Tibial artery (tissue), 4 donors: ENCODE data around the gene PIM2.

ENCODE experiments used
- DNase-seq, 2 donors: peaks; one replicate each; pipeline ENCODE4 v3.0.0-alpha.2; 2019
- H3K27ac ChIP-seq, 2 donors: fragments of 200-600 bp; sonication (generic) in 1 of 2; 1 replicate in 1 of 2; 2 replicates in 1 of 2; pipeline ENCODE4 v1.5.1; 2018 to 2019; ENCODE audit warnings: mild to moderate bottlenecking in 1 of 2
- H3K27me3 ChIP-seq, 2 donors: fragments of 200-600 bp; sonication (generic) in 1 of 2; one replicate each; pipeline versions ENCODE4 v1.5.1 to v1.6.0; 2016 to 2019
- H3K36me3 ChIP-seq, 3 donors: fragments of 200-600 bp; sonication (generic) in 2 of 3; one replicate each; pipeline ENCODE4 v1.5.1; 2016 to 2019; ENCODE audit warnings: mild to moderate bottlenecking in 2 of 3
- H3K4me1 ChIP-seq, 4 donors: fragments of 200-600 bp; sonication (generic) in 2 of 4; 1 replicate in 3 of 4; 2 replicates in 1 of 4; pipeline ENCODE4 v1.5.1; 2016 to 2019
- H3K4me3 ChIP-seq, 2 donors: fragments of 200-600 bp; sonication (generic) in 1 of 2; 1 replicate in 1 of 2; 2 replicates in 1 of 2; pipeline ENCODE4 v1.5.1; 2018 to 2019; ENCODE audit warnings: mild to moderate bottlenecking in 2 of 2
- H3K9me3 ChIP-seq, 3 donors: fragments of 200-600 bp; sonication (generic) in 1 of 3; one replicate each; pipeline ENCODE4 v1.5.1; 2016 to 2019
- intact Hi-C: fragments of 100-400 bp; cut with DNase I; formaldehyde crosslinking; loops from one replicate; pipeline ENCODE4 v1.15.0; 2023; ENCODE audit warnings: low total_unique reads
- TF ChIP-seq, protein P1 (sequence below), 2 experiments: fragments of 200-600 bp in 1 of 2; fragments of 450-650 bp in 1 of 2; IDR thresholded peaks; one replicate each; pipeline ENCODE4 v1.5.1; 2017 to 2019; ENCODE audit warnings: antibody characterized with exemption in 2 of 2, mild to moderate bottlenecking in 1 of 2, moderate library complexity in 1 of 2

The PIM2 gene

DNA sequence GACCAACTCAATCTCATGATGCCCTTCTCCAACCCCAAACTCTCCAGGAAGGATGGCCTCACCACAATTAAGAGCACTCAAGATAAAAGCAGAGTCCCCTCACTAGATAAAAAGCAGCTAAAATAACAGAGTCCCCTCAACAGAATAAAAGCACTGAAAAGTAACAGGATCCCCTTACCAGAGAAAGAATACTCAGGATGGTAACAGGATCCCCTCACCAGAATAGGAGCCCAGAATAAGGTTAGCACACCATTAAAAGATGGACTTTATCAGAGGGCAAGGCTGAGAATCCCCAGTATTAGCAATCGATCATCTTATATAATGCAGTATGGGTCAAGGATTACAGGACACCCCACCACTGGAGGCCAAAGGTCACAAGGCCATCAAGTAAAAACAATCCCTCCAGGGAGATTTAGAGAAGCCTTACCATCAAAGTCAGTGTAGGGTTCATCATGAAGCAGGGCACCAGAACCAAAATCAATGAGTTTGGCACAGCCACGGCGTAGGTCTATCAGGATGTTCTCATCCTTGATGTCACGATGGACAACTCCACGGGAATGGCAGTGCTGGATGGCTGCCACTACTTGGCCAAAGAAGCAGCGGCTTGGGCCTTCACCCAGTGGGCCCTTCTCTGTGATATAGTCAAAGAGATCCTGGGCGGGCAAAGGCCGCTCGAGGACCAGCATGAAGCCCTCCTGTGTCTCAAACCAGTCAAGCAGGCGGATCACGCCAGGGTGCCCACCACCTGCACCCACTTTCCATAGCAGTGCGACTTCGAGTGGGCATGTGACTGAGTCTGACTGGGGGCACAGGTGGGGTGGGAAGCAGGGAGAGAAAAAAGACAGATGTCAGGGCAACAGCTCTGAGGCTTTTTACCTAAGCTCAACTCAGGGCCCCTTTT lies 4.0 kb downstream of the PIM2 start:
- no peak for DNase-seq
- H3K27ac ChIP-seq, result no peak overlapping the region
- TF ChIP-seq, protein P1, sequence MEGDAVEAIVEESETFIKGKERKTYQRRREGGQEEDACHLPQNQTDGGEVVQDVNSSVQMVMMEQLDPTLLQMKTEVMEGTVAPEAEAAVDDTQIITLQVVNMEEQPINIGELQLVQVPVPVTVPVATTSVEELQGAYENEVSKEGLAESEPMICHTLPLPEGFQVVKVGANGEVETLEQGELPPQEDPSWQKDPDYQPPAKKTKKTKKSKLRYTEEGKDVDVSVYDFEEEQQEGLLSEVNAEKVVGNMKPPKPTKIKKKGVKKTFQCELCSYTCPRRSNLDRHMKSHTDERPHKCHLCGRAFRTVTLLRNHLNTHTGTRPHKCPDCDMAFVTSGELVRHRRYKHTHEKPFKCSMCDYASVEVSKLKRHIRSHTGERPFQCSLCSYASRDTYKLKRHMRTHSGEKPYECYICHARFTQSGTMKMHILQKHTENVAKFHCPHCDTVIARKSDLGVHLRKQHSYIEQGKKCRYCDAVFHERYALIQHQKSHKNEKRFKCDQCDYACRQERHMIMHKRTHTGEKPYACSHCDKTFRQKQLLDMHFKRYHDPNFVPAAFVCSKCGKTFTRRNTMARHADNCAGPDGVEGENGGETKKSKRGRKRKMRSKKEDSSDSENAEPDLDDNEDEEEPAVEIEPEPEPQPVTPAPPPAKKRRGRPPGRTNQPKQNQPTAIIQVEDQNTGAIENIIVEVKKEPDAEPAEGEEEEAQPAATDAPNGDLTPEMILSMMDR (IDR thresholded peaks at IDR 0.05), result no peak
- H3K4me3 ChIP-seq, result no peak overlapping the region
- no peaks in the 10 kb centered on the region for H3K9me3 ChIP-seq
- intact Hi-C loops, result no loop called here
- no peaks in the 10 kb centered on the region for H3K27me3 ChIP-seq
- peaks cover 0 to 8% (median 0%) of the 10 kb centered on the region in 3 donors for H3K36me3 ChIP-seq
- peaks cover 0 to 32% (median 13%) of the 10 kb centered on the region in 4 donors for H3K4me1 ChIP-seq

GRCh38 chrX:48913605-48914366 lies 5.0 kb downstream of the PIM2 start:
- intact Hi-C loops, result no loop called here
- TF ChIP-seq, protein P1 (IDR thresholded peaks at IDR 0.05), result no peak
- Histone ChIP-seq H3K36me3 (peaks cover 0 to 8% (median 0%) of the 10 kb centered on the region in 3 donors), H3K9me3 (no peaks in the 10 kb centered on the region), H3K4me1 (peaks cover 0 to 27% (median 10%) of the 10 kb centered on the region in 4 donors), H3K27me3 (no peaks in the 10 kb centered on the region), H3K27ac (no peak overlapping the region), H3K4me3 (no peak overlapping the region)
- DNase-seq, result no peak

DNA sequence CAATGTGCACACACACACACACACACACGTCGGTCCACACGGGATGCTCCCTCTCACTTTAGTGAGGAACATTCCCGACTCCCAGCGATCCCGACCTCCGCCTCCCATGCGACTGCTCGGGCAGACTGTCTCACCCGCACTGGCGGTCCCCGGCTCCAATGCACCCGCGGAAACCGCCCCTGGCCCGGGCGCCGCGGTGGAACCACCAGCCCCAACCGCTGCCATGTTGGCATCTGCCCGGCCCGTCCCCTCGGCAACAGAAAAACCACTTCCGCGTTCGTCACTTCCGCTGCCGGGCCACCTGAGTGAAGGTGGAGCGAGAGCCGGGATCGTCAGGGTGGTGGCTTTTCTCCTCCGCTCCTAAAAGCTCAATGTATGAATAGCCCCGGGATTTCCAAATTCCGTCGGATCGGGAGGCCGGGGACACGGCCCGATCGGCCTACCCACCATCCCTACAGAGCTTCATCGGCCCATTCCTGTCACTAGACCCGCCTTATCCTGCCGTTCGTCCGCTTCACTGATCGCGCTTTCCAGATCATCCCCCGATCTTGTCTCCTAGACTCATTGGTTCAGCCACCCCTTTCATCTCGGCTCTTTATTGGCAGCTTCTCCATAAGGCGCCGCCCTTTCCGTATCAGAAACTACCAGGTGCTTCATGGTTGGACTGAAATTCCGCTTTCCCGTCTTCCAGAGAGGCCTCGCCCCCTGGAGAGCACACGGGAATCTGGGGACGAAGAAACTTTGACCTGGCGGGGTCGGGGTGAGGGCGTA lies 7.2 kb downstream of the PIM2 start, which contains the start of gene SLC35A2:
Gene SLC35A2 (minus strand): TSS at position 235 of the 771 bp plus-strand sequence. CDS start 10 bp downstream, at position 225.
- TF ChIP-seq, protein P1 (IDR thresholded peaks at IDR 0.05), result no peak
- DNase-seq, result peak; percentile 76 to 83
- H3K36me3 ChIP-seq, result peaks cover 0 to 24% (median 3%) of the 10 kb centered on the region in 3 donors
- intact Hi-C loops, result no loop called here
- H3K9me3 ChIP-seq, result no peaks in the 10 kb centered on the region
- no peaks in the 10 kb centered on the region for H3K27me3 ChIP-seq
- H3K4me1 ChIP-seq, result peaks cover 0 to 12% (median 10%) of the 10 kb centered on the region in 4 donors
- H3K27ac ChIP-seq, result peak within 1 kb of the TSS; percentile 77 to 79
- H3K4me3 ChIP-seq, result peak within 1 kb of the TSS; percentile 69 to 76

- peak overlapping the region; percentile 77 to 79 for H3K27ac ChIP-seq
- H3K4me3 ChIP-seq, result peak overlapping the region; percentile 69 to 76
- peaks cover 0 to 30% (median 6%) of the 10 kb centered on the region in 3 donors for H3K36me3 ChIP-seq
- peaks cover 0 to 12% (median 10%) of the 10 kb centered on the region in 4 donors for H3K4me1 ChIP-seq
- DNase-seq, result no peak
- H3K27me3 ChIP-seq, result no peaks in the 10 kb centered on the region
- no peaks in the 10 kb centered on the region for H3K9me3 ChIP-seq
- TF ChIP-seq, protein P1 (IDR thresholded peaks at IDR 0.05), result no peak
- intact Hi-C loops, result no loop called here
Measured at GRCh38 chrX:48910926-48911411, 7.9 kb downstream of the PIM2 start.
